KOPT-K1 (cell line): ENCODE results near the gene AQP7.

Source experiments
- H3K27ac ChIP-seq: fragments of 200-600 bp; sonication (generic); 2 replicates; pipeline ENCODE4 v1.5.1; 2016; ENCODE audit warnings: antibody characterized with exemption, mild to moderate bottlenecking, low read depth, low read length; ENCODE audit not compliant: poor library complexity, severe bottlenecking
- H3K36me3 ChIP-seq: fragments of 200-600 bp; sonication (generic); 2 replicates; pipeline ENCODE4 v1.5.1; 2017; ENCODE audit warnings: antibody characterized with exemption, mild to moderate bottlenecking, low read length, moderate library complexity; ENCODE audit not compliant: insufficient read depth
- H3K9me3 ChIP-seq: fragments of 200-600 bp; sonication (generic); 2 replicates; pipeline ENCODE4 v1.5.1; 2017; ENCODE audit warnings: antibody characterized with exemption, low read length, mild to moderate bottlenecking; ENCODE audit not compliant: insufficient read depth, poor library complexity, severe bottlenecking

AQP7 gene

DNA sequence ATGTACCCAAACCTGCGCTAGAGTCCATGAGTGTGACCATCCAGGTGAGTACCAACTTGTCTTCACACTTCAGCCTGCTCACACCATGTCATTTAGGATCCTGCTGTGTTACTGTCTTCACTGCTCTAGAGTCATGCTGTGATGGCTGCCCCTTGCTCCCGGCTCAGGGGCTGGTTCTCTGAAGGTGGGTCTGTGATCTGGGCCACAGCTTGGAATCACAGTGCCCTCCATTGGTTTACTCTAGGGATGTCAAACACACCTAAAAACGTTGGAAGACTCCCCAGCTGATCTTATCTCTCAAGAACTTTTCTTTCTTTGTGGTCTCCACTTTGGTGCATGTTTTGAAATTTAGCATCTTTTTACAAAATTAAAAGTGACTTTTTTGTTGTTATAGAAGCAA is 58.2 kb downstream of the AQP7 start:
- H3K27ac ChIP-seq, result no peak overlapping the region
- peaks cover 20% of the 10 kb centered on the region for H3K9me3 ChIP-seq
- H3K36me3 ChIP-seq, result peaks cover 95% of the 10 kb centered on the region

GRCh38 chr9:33341182-33341581 is 61.2 kb downstream of the AQP7 start:
- Histone ChIP-seq H3K27ac (no peak overlapping the region), H3K9me3 (peaks cover 45% of the 10 kb centered on the region), H3K36me3 (peaks cover 95% of the 10 kb centered on the region)

DNA sequence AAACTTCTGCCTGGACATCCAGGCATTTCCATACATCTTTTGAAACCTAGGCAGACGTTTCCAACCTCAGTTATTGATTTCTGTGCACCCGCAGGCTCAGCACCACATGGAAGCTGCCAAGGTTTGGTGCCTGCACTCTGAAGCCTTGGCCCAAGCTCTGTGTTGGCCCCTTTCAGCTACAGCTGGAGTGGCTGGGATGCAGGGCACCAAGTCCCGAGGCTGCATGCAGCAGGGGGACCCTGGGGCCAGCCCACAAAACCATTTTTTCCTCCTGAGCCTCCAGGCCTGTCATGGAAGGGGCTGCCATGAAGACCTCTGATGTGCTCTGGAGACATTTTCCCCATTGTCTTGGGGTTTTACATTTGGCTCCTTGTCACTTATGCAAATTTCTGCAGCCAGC is 62.2 kb downstream of the AQP7 start:
- Histone ChIP-seq H3K36me3 (peaks cover 95% of the 10 kb centered on the region), H3K27ac (no peak overlapping the region), H3K9me3 (peaks cover 45% of the 10 kb centered on the region)
